Epithelial cell of prostate (primary cell): ENCODE measurements around the gene BTBD9.

Experiments
- DNase-seq: peaks from one replicate; pipeline ENCODE4 v3.0.0-alpha.2; 2011; ENCODE audit warnings: low read depth, low spot score
- H3K27ac ChIP-seq: fragments of 450-650 bp; 2 replicates; pipeline ENCODE4 v1.5.1; 2017; ENCODE audit warnings: mild to moderate bottlenecking

BTBD9 gene

GRCh38 chr6:38514399-38514798 lies 125.3 kb downstream of the BTBD9 start:
- DNase-seq: no peak
- no peak overlapping the region for H3K27ac ChIP-seq

- H3K27ac ChIP-seq: no peak overlapping the region
- DNase-seq: no peak
Measured at GRCh38 chr6:38512211-38512610, 127.5 kb downstream of the BTBD9 start.

- no peak for DNase-seq
Measured at GRCh38 chr6:38510205-38510604, 129.5 kb downstream of the BTBD9 start.

GRCh38 chr6:38509713-38510112 lies 130.0 kb downstream of the BTBD9 start:
- H3K27ac ChIP-seq: peak overlapping the region; percentile 36
- DNase-seq: no peak

More at GRCh38 chr6:38510205-38510604, 129.5 kb downstream of the BTBD9 start:
- H3K27ac ChIP-seq: peak overlapping the region; percentile 36

GRCh38 chr6:38508894-38509293 lies 130.8 kb downstream of the BTBD9 start:
- DNase-seq: no peak
- no peak overlapping the region for H3K27ac ChIP-seq

- DNase-seq: no peak
- H3K27ac ChIP-seq: no peak overlapping the region
Measured at GRCh38 chr6:38508286-38508685, 131.4 kb downstream of the BTBD9 start.

- DNase-seq: no peak
- H3K27ac ChIP-seq: no peak overlapping the region
Measured at GRCh38 chr6:38507173-38507572, 132.6 kb downstream of the BTBD9 start.

GRCh38 chr6:38505826-38506225 lies 133.9 kb downstream of the BTBD9 start:
- H3K27ac ChIP-seq: no peak overlapping the region
- no peak for DNase-seq

- no peak overlapping the region for H3K27ac ChIP-seq
- no peak for DNase-seq
Measured at GRCh38 chr6:38504996-38505395, 134.7 kb downstream of the BTBD9 start.

GRCh38 chr6:38503960-38504682 lies 135.6 kb downstream of the BTBD9 start:
- DNase-seq: no peak
- no peak overlapping the region for H3K27ac ChIP-seq

GRCh38 chr6:38503032-38503773 lies 136.5 kb downstream of the BTBD9 start:
- no peak for DNase-seq
- H3K27ac ChIP-seq: no peak overlapping the region

GRCh38 chr6:38502423-38502822 lies 137.3 kb downstream of the BTBD9 start:
- DNase-seq: no peak
- no peak overlapping the region for H3K27ac ChIP-seq

GRCh38 chr6:38501931-38502330 lies 137.8 kb downstream of the BTBD9 start:
- no peak for DNase-seq
- no peak overlapping the region for H3K27ac ChIP-seq

- no peak overlapping the region for H3K27ac ChIP-seq
- DNase-seq: no peak
Measured at GRCh38 chr6:38499529-38500096, 140.1 kb downstream of the BTBD9 start.

- no peak for DNase-seq
- no peak overlapping the region for H3K27ac ChIP-seq
Measured at GRCh38 chr6:38498805-38499445, 140.8 kb downstream of the BTBD9 start.

- no peak overlapping the region for H3K27ac ChIP-seq
- no peak for DNase-seq
Measured at GRCh38 chr6:38498085-38498484, 141.6 kb downstream of the BTBD9 start.

- no peak overlapping the region for H3K27ac ChIP-seq
- DNase-seq: no peak
Measured at GRCh38 chr6:38497546-38497945, 142.2 kb downstream of the BTBD9 start.

- no peak overlapping the region for H3K27ac ChIP-seq
- DNase-seq: no peak
Measured at GRCh38 chr6:38495922-38496635, 143.7 kb downstream of the BTBD9 start.

GRCh38 chr6:38495518-38495917 lies 144.2 kb downstream of the BTBD9 start:
- no peak for DNase-seq

GRCh38 chr6:38493931-38494547 lies 145.7 kb downstream of the BTBD9 start:
- no peak overlapping the region for H3K27ac ChIP-seq
- DNase-seq: no peak

More at GRCh38 chr6:38495518-38495917, 144.2 kb downstream of the BTBD9 start:
- H3K27ac ChIP-seq: no peak overlapping the region
